ENCODE data around the gene MMP14. TPM values are rescaled to one million over a fixed set of nuclear protein-coding genes. Genes with fewer than 3 reads are reported as not detected.

Gene MMP14
- total and polyA plus RNA-seq, 2 of the 13 experiments (the other 11 are each of a cell fraction or from before 2014, with no cell fraction given), result 5.2 to 9.8 TPM

- peak; percentile 50; the same call in 1 of the 2 replicates for TF ChIP-seq ZGPAT (CRISPR knock-in tag; IDR thresholded peaks at IDR 0.05)
- no peak for TF ChIP-seq ZNF773 (CRISPR knock-in tag; IDR thresholded peaks at IDR 0.05; ENCODE audit: borderline replicate concordance)
- TF ChIP-seq SRY (CRISPR knock-in tag; IDR thresholded peaks at IDR 0.05), result no peak
- no peak for TF ChIP-seq ZNF556 (CRISPR knock-in tag; IDR thresholded peaks at IDR 0.05; ENCODE audit: borderline replicate concordance)
- no peak for TF ChIP-seq DNMT1 (CRISPR knock-in tag; IDR thresholded peaks at IDR 0.05)
- TF ChIP-seq SCMH1 (CRISPR knock-in tag; IDR thresholded peaks at IDR 0.05; ENCODE audit: borderline replicate concordance), result no peak
- TF ChIP-seq MTA3 (CRISPR knock-in tag; IDR thresholded peaks at IDR 0.05), result no peak
- no peak for TF ChIP-seq ZNF558 (CRISPR knock-in tag; IDR thresholded peaks at IDR 0.05; ENCODE audit: borderline replicate concordance)
- no peak for TF ChIP-seq MED13 (CRISPR knock-in tag; IDR thresholded peaks at IDR 0.05)
- TF ChIP-seq DR1 (CRISPR knock-in tag; IDR thresholded peaks at IDR 0.05), result no peak
- no peak for TF ChIP-seq ZNF790 (CRISPR knock-in tag; IDR thresholded peaks at IDR 0.05; ENCODE audit: borderline replicate concordance)
- TF ChIP-seq PTBP1 (IDR thresholded peaks at IDR 0.05; ENCODE audit: low read depth, low read length, poor library complexity, severe bottlenecking), result no peak
- TF ChIP-seq MAFF (IDR thresholded peaks at IDR 0.05; ENCODE audit: low read depth, low read length), result 0 out of 2 replicates have a peak, but pooled peaks have one; percentile 25
- peak; percentile 44; the same call in 1 of the 2 replicates for TF ChIP-seq ZNF629 (CRISPR knock-in tag; conservative IDR thresholded peaks at IDR 0.05)
- TF ChIP-seq MXD1 (CRISPR knock-in tag; IDR thresholded peaks at IDR 0.05), result no peak
- no peak for TF ChIP-seq ZNF782 (CRISPR knock-in tag; IDR thresholded peaks at IDR 0.05; ENCODE audit: borderline replicate concordance)
- TF ChIP-seq ZNF562 (CRISPR knock-in tag; IDR thresholded peaks at IDR 0.05; ENCODE audit: borderline replicate concordance), result no peak
- no peak for TF ChIP-seq PLSCR1 (CRISPR knock-in tag; IDR thresholded peaks at IDR 0.05; ENCODE audit: borderline replicate concordance)
- TF ChIP-seq FOXJ3 (CRISPR knock-in tag; IDR thresholded peaks at IDR 0.05; ENCODE audit: borderline replicate concordance), result 0 out of 2 replicates have a peak, but pooled peaks have one; percentile 33
- TF ChIP-seq MEIS2 (CRISPR knock-in tag; IDR thresholded peaks at IDR 0.05), result peak; percentile 58; the same call in 1 of the 2 replicates
- TF ChIP-seq TCF12 (IDR thresholded peaks at IDR 0.05), result no peak
- no peak for TF ChIP-seq TCF12 (CRISPR knock-in tag; IDR thresholded peaks at IDR 0.05)
These were observed 18.8 kb downstream of the MMP14 start (continued) for GRCh38 chr14:22854963-22855724.
